Measurements from ENCODE around the gene ACP3.

ACP3 gene

GRCh38 chr3:132346841-132347736 is 29.9 kb downstream of the ACP3 start:
- no peak overlapping the region for H3K27ac ChIP-seq (ENCODE audit: low read depth, low read length)
- peaks cover 3% of the 10 kb centered on the region for H3K4me1 ChIP-seq (ENCODE audit: insufficient read depth, low read length)
- no peaks in the 10 kb centered on the region for H3K36me3 ChIP-seq (ENCODE audit: insufficient read depth, low read length)
- H3K27me3 ChIP-seq (ENCODE audit: control insufficient read depth in 1 of 2, insufficient read depth in 2 of 2, low read length in 2 of 2) = no peaks in the 10 kb centered on the region
- H3K9ac ChIP-seq (ENCODE audit: low read length) = no peak overlapping the region
- no peaks in the 10 kb centered on the region for H3K9me3 ChIP-seq (ENCODE audit: low read length)
- no peak overlapping the region for H3K4me3 ChIP-seq (ENCODE audit: low read depth in 1 of 2, low read length in 2 of 2)

- Histone ChIP-seq H3K27me3 (ENCODE audit: control insufficient read depth in 1 of 2, insufficient read depth in 2 of 2, low read length in 2 of 2) (no peaks in the 10 kb centered on the region), H3K27ac (ENCODE audit: low read depth, low read length) (no peak overlapping the region), H3K9me3 (ENCODE audit: low read length) (no peaks in the 10 kb centered on the region), H3K4me3 (ENCODE audit: low read depth in 1 of 2, low read length in 2 of 2) (no peak overlapping the region), H3K4me1 (ENCODE audit: insufficient read depth, low read length) (peaks cover 2% of the 10 kb centered on the region), H3K9ac (ENCODE audit: low read length) (no peak overlapping the region), H3K36me3 (ENCODE audit: insufficient read depth, low read length) (no peaks in the 10 kb centered on the region)
These were observed 30.6 kb downstream of the ACP3 start for GRCh38 chr3:132347811-132348210.

- H3K27me3 ChIP-seq (ENCODE audit: control insufficient read depth in 1 of 2, insufficient read depth in 2 of 2, low read length in 2 of 2) = no peaks in the 10 kb centered on the region
- H3K9ac ChIP-seq (ENCODE audit: low read length) = no peak overlapping the region
- H3K36me3 ChIP-seq (ENCODE audit: insufficient read depth, low read length) = no peaks in the 10 kb centered on the region
- no peak overlapping the region for H3K27ac ChIP-seq (ENCODE audit: low read depth, low read length)
- no peaks in the 10 kb centered on the region for H3K9me3 ChIP-seq (ENCODE audit: low read length)
- no peak overlapping the region for H3K4me3 ChIP-seq (ENCODE audit: low read depth in 1 of 2, low read length in 2 of 2)
- no peaks in the 10 kb centered on the region for H3K4me1 ChIP-seq (ENCODE audit: insufficient read depth, low read length)
These were observed 31.3 kb downstream of the ACP3 start for GRCh38 chr3:132348531-132348930.

GRCh38 chr3:132350814-132351213 is 33.6 kb downstream of the ACP3 start:
- H3K9me3 ChIP-seq (ENCODE audit: low read length) = no peaks in the 10 kb centered on the region
- no peaks in the 10 kb centered on the region for H3K4me1 ChIP-seq (ENCODE audit: insufficient read depth, low read length)
- no peaks in the 10 kb centered on the region for H3K27me3 ChIP-seq (ENCODE audit: control insufficient read depth in 1 of 2, insufficient read depth in 2 of 2, low read length in 2 of 2)
- H3K36me3 ChIP-seq (ENCODE audit: insufficient read depth, low read length) = no peaks in the 10 kb centered on the region
- no peak overlapping the region for H3K27ac ChIP-seq (ENCODE audit: low read depth, low read length)
- H3K9ac ChIP-seq (ENCODE audit: low read length) = no peak overlapping the region
- H3K4me3 ChIP-seq (ENCODE audit: low read depth in 1 of 2, low read length in 2 of 2) = no peak overlapping the region

GRCh38 chr3:132351222-132351806 is 34.1 kb downstream of the ACP3 start:
- Histone ChIP-seq H3K27me3 (ENCODE audit: control insufficient read depth in 1 of 2, insufficient read depth in 2 of 2, low read length in 2 of 2) (no peaks in the 10 kb centered on the region), H3K4me3 (ENCODE audit: low read depth in 1 of 2, low read length in 2 of 2) (no peak overlapping the region), H3K36me3 (ENCODE audit: insufficient read depth, low read length) (no peaks in the 10 kb centered on the region), H3K27ac (ENCODE audit: low read depth, low read length) (no peak overlapping the region), H3K4me1 (ENCODE audit: insufficient read depth, low read length) (no peaks in the 10 kb centered on the region), H3K9ac (ENCODE audit: low read length) (no peak overlapping the region), H3K9me3 (ENCODE audit: low read length) (no peaks in the 10 kb centered on the region)

- Histone ChIP-seq H3K4me3 (ENCODE audit: low read depth in 1 of 2, low read length in 2 of 2) (no peak overlapping the region), H3K27ac (ENCODE audit: low read depth, low read length) (no peak overlapping the region), H3K27me3 (ENCODE audit: control insufficient read depth in 1 of 2, insufficient read depth in 2 of 2, low read length in 2 of 2) (no peaks in the 10 kb centered on the region), H3K9me3 (ENCODE audit: low read length) (no peaks in the 10 kb centered on the region), H3K9ac (ENCODE audit: low read length) (no peak overlapping the region), H3K4me1 (ENCODE audit: insufficient read depth, low read length) (no peaks in the 10 kb centered on the region), H3K36me3 (ENCODE audit: insufficient read depth, low read length) (no peaks in the 10 kb centered on the region)
These were observed 35.4 kb downstream of the ACP3 start for GRCh38 chr3:132352556-132353143.

GRCh38 chr3:132354916-132355702 is 37.9 kb downstream of the ACP3 start:
- H3K36me3 ChIP-seq (ENCODE audit: insufficient read depth, low read length) = no peaks in the 10 kb centered on the region
- no peak overlapping the region for H3K27ac ChIP-seq (ENCODE audit: low read depth, low read length)
- H3K4me3 ChIP-seq (ENCODE audit: low read depth in 1 of 2, low read length in 2 of 2) = no peak overlapping the region

GRCh38 chr3:132356568-132356967 is 39.4 kb downstream of the ACP3 start:
- no peak overlapping the region for H3K4me3 ChIP-seq (ENCODE audit: low read depth in 1 of 2, low read length in 2 of 2)
- H3K27me3 ChIP-seq (ENCODE audit: control insufficient read depth in 1 of 2, insufficient read depth in 2 of 2, low read length in 2 of 2) = no peaks in the 10 kb centered on the region
- H3K27ac ChIP-seq (ENCODE audit: low read depth, low read length) = no peak overlapping the region
- H3K9ac ChIP-seq (ENCODE audit: low read length) = no peak overlapping the region
- H3K36me3 ChIP-seq (ENCODE audit: insufficient read depth, low read length) = no peaks in the 10 kb centered on the region
- no peaks in the 10 kb centered on the region for H3K9me3 ChIP-seq (ENCODE audit: low read length)
- no peaks in the 10 kb centered on the region for H3K4me1 ChIP-seq (ENCODE audit: insufficient read depth, low read length)

More at GRCh38 chr3:132354916-132355702, 37.9 kb downstream of the ACP3 start:
- no peaks in the 10 kb centered on the region for H3K9me3 ChIP-seq (ENCODE audit: low read length)
- no peaks in the 10 kb centered on the region for H3K27me3 ChIP-seq (ENCODE audit: control insufficient read depth in 1 of 2, insufficient read depth in 2 of 2, low read length in 2 of 2)
- no peaks in the 10 kb centered on the region for H3K4me1 ChIP-seq (ENCODE audit: insufficient read depth, low read length)
- H3K9ac ChIP-seq (ENCODE audit: low read length) = no peak overlapping the region

GRCh38 chr3:132360717-132361116 is 43.5 kb downstream of the ACP3 start:
- Histone ChIP-seq H3K9ac (ENCODE audit: low read length) (no peak overlapping the region), H3K4me3 (ENCODE audit: low read depth in 1 of 2, low read length in 2 of 2) (no peak overlapping the region), H3K36me3 (ENCODE audit: insufficient read depth, low read length) (no peaks in the 10 kb centered on the region), H3K27ac (ENCODE audit: low read depth, low read length) (no peak overlapping the region), H3K27me3 (ENCODE audit: control insufficient read depth in 1 of 2, insufficient read depth in 2 of 2, low read length in 2 of 2) (no peaks in the 10 kb centered on the region), H3K4me1 (ENCODE audit: insufficient read depth, low read length) (no peaks in the 10 kb centered on the region), H3K9me3 (ENCODE audit: low read length) (no peaks in the 10 kb centered on the region)

- H3K9me3 ChIP-seq (ENCODE audit: low read length) = no peaks in the 10 kb centered on the region
- H3K4me1 ChIP-seq (ENCODE audit: insufficient read depth, low read length) = no peaks in the 10 kb centered on the region
- H3K9ac ChIP-seq (ENCODE audit: low read length) = no peak overlapping the region
- no peak overlapping the region for H3K27ac ChIP-seq (ENCODE audit: low read depth, low read length)
- H3K36me3 ChIP-seq (ENCODE audit: insufficient read depth, low read length) = no peaks in the 10 kb centered on the region
- H3K27me3 ChIP-seq (ENCODE audit: control insufficient read depth in 1 of 2, insufficient read depth in 2 of 2, low read length in 2 of 2) = no peaks in the 10 kb centered on the region
- H3K4me3 ChIP-seq (ENCODE audit: low read depth in 1 of 2, low read length in 2 of 2) = no peak overlapping the region
These were observed 45.1 kb downstream of the ACP3 start for GRCh38 chr3:132362329-132362728.

- no peak overlapping the region for H3K27ac ChIP-seq (ENCODE audit: low read depth, low read length)
- no peaks in the 10 kb centered on the region for H3K36me3 ChIP-seq (ENCODE audit: insufficient read depth, low read length)
- no peaks in the 10 kb centered on the region for H3K27me3 ChIP-seq (ENCODE audit: control insufficient read depth in 1 of 2, insufficient read depth in 2 of 2, low read length in 2 of 2)
- no peak overlapping the region for H3K9ac ChIP-seq (ENCODE audit: low read length)
- no peaks in the 10 kb centered on the region for H3K9me3 ChIP-seq (ENCODE audit: low read length)
- no peaks in the 10 kb centered on the region for H3K4me1 ChIP-seq (ENCODE audit: insufficient read depth, low read length)
- no peak overlapping the region for H3K4me3 ChIP-seq (ENCODE audit: low read depth in 1 of 2, low read length in 2 of 2)
These were observed 51.3 kb downstream of the ACP3 start for GRCh38 chr3:132368515-132368914.

All from muscle layer of colon (tissue), 2 donors.